Psoas muscle (tissue), 8 donors: Measurements from ENCODE around the gene TLE3. TPM values are rescaled to one million over a fixed set of nuclear protein-coding genes. Genes with fewer than 3 reads are reported as not detected.

Experiments used
- ATAC-seq, 4 donors: fragments of 200-7000 bp; cut with Tn5 transposase; one replicate each; pipeline ENCODE4 v1.9.1; 2020; ENCODE audit warnings: moderate library complexity in 3 of 4, mild to moderate bottlenecking in 2 of 4
- DNase-seq, 2 donors: peaks; one replicate each; pipeline ENCODE4 v3.0.0-alpha.2; 2020
- H3K27ac ChIP-seq: fragments of 200-600 bp; one replicate; pipeline ENCODE4 v1.8.0; 2022
- H3K27me3 ChIP-seq, 3 donors: fragments of 200-600 bp in 1 of 3; one replicate each; pipeline versions ENCODE4 v1.6.1 to v1.8.0; 2013 to 2022; ENCODE audit warnings: low read length in 2 of 3, mild to moderate bottlenecking in 2 of 3, moderate library complexity in 1 of 3; ENCODE audit not compliant: insufficient read depth in 3 of 3
- H3K36me3 ChIP-seq, 2 donors: fragments of 200-600 bp in 1 of 2; one replicate each; pipeline versions ENCODE4 v1.6.1 to v1.8.0; 2013 to 2022; ENCODE audit warnings: low read depth in 1 of 2, mild to moderate bottlenecking in 1 of 2, moderate library complexity in 1 of 2; ENCODE audit not compliant: insufficient read depth in 1 of 2
- H3K4me1 ChIP-seq: fragments of 200-600 bp; one replicate; pipeline ENCODE4 v1.8.0; 2022
- H3K4me3 ChIP-seq: fragments of 200-600 bp; one replicate; pipeline ENCODE4 v1.8.0; 2022; ENCODE audit warnings: mild to moderate bottlenecking
- H3K9me3 ChIP-seq: fragments of 200-600 bp; one replicate; pipeline ENCODE4 v1.8.0; 2022
- CTCF ChIP-seq: fragments of 200-600 bp; IDR thresholded peaks from one replicate; pipeline ENCODE4 v1.8.0; 2022; ENCODE audit warnings: antibody characterized with exemption
- WGBS, 3 donors: extraction: QIAGEN DNeasy Blood & Tissue Kit; methylation state at CpG; one replicate each; pipeline versions ENCODE4 v1.1.6 to v1.1.7; 2013; 5-methylcytosine and 5-hydroxymethylcytosine counted together
- intact Hi-C, 2 donors: fragments of 100-400 bp; cut with DNase I; formaldehyde crosslinking; loops; one replicate each; pipeline versions ENCODE4 v1.11.0 to v1.14.2; 2022
- polyA plus RNA-seq, 3 donors: library from polyadenylated mRNA; stranded (reverse); fragments of 200-250 nt; gene quantifications; one replicate each; pipeline ENCODE4 v1.2.3, GENCODE V29; 2013
- total RNA-seq, 4 donors: library from RNA; stranded (reverse); fragmentation: NEBNext Ultra II Directional in 2 of 4; extraction: Animal tissue kit (Norgen Biotek cat#: 25700) in 2 of 4; gene quantifications; one replicate each; pipeline versions ENCODE4 v1.2.1 to v1.2.4, GENCODE V29; 2021 to 2023
- donor health status: healthy with polysubstance abuse.
- donor health status: DM: no; HTN: no; CAD: no; lungs with moderate emphysema.
- donor health status: Bipolar disorder and iron deficiency.
- donor health status: healthy.
- donor health status: DM: yes; HTN: yes; CAD: no.
- donor health status: DM: no; HTN: no; CAD: no.
- donor health status: DM: no; HTN: no; CAD: no.
- donor health status: DM: yes; HTN: yes; CAD: no.

Gene TLE3
- total and polyA plus RNA-seq, 7 donors, result 4.3 to 59.9 (median 10.8) TPM

GRCh38 chr15:70044168-70044567, 53.5 kb downstream of the TLE3 start:
- H3K9me3 ChIP-seq, result no peaks in the 10 kb centered on the region
- no peak overlapping the region for H3K27ac ChIP-seq
- H3K36me3 ChIP-seq, result no peaks in the 10 kb centered on the region
- H3K4me1 ChIP-seq, result no peaks in the 10 kb centered on the region
- intact Hi-C loops, result no loop called here
- 60 to 84% (median 68%) methylated on average over 3 of the region's 3 CpGs for WGBS, 3 donors
- no peak for TF ChIP-seq CTCF
- no peaks in the 10 kb centered on the region for H3K27me3 ChIP-seq
- ATAC-seq (no peak), DNase-seq (no peak)
- H3K4me3 ChIP-seq, result no peak overlapping the region

DNA sequence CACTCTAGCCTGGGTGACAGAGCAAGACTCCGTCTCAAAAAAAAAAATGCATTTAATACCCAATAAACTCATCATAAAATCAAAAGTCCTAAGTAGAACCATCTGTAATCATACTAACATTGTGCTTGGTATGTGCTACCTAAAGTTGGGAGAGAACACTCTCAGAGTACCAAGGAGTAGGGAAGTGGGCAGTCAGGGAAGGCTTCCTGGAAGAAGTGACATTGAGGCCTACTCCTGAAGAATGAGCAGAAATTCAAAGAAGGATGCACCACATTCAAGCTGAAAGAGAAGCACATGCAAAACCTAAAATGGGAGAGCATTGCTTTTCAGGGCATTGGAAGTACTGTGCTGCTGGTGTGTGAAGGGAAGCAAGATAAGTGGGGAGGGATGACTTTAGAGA, 54.1 kb downstream of the TLE3 start:
- Histone ChIP-seq H3K4me3 (no peak overlapping the region), H3K4me1 (no peaks in the 10 kb centered on the region), H3K27me3 (no peaks in the 10 kb centered on the region), H3K9me3 (no peaks in the 10 kb centered on the region), H3K27ac (no peak overlapping the region), H3K36me3 (no peaks in the 10 kb centered on the region)
- no peak for ATAC-seq
- no peak for DNase-seq
- intact Hi-C loops, result no loop called here
- WGBS, 3 donors, result 96 to 100% (median 100%) methylated on average over 1 of the region's 1 CpG
- TF ChIP-seq CTCF, result no peak

DNA sequence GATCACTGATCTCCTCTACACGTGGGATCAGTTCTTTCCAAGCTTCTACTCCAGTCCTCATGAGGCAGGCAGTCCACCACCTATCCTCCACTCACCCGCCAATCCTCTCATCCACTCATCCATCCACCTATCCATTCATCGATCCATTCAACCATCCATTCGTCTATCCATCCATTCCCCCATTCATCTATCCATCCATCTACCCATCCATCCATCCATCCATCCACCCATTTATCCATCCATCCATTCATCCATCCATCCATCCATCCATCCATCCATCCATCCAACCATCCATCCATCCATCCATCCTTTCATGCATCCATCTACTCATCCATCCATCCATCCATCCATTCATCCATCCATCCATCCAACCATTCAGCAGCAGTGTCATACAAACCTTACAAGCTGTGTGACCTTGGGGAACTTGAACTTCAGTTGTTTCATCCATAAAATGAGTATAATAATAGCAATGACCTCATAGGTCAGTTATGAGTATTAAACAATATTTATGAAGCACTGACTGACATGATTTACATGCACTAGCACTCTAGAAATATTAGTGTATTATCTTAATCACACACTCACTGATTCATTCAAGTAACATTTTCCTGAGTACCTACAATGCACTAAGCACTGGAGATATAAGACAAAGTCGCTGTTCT, 55.0 kb downstream of the TLE3 start:
- TF ChIP-seq CTCF, result no peak
- no peaks in the 10 kb centered on the region for H3K36me3 ChIP-seq
- intact Hi-C loops, result no loop called here
- no peak overlapping the region for H3K27ac ChIP-seq
- DNase-seq, result no peak
- WGBS, 3 donors, result 94 to 96% (median 95%) methylated on average over 5 of the region's 5 CpGs
- no peaks in the 10 kb centered on the region for H3K4me1 ChIP-seq
- no peaks in the 10 kb centered on the region for H3K9me3 ChIP-seq
- H3K4me3 ChIP-seq, result no peak overlapping the region
- no peaks in the 10 kb centered on the region for H3K27me3 ChIP-seq
- no peak for ATAC-seq

DNA sequence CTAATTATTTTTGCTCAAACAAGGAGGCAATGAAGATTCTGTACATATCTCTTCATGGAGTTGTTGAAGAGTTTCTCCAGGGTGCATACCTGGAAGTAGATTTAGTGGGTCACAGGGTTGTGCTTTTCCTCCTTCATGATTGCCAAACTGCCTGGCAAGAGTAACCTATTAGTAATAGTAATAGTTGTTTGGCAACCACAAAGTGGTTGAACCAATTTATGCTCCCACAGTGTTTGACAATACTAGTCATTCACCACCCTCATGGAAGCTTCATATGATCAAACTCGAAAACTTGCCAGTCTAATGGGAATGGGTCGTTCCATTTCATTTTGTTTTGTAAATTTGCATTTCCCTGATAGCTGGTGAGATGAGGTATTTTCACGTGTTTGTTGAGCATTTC, 57.8 kb downstream of the TLE3 start:
- Histone ChIP-seq H3K27ac (no peak overlapping the region), H3K4me1 (no peaks in the 10 kb centered on the region), H3K27me3 (no peaks in the 10 kb centered on the region), H3K9me3 (no peaks in the 10 kb centered on the region), H3K4me3 (no peak overlapping the region), H3K36me3 (no peaks in the 10 kb centered on the region)
- WGBS, 3 donors, result 87 to 88% (median 88%) methylated on average over 3 of the region's 3 CpGs
- ATAC-seq (no peak), DNase-seq (no peak)
- no peak for TF ChIP-seq CTCF
- intact Hi-C loops, result no loop called here
